NCI-H2227 (cell line): ENCODE measurements around the gene ZFAND2A.
"Not testable (repeated sequence)": the region's sequence is repeated elsewhere in the genome, so short reads cannot be mapped to it uniquely, and the experiment has no call there.

ENCODE experiments used
- DNase-seq: peaks from one replicate; lab custom pipeline; 2025; ENCODE audit not compliant: unreplicated experiment; lab: John Stamatoyannopoulos, UW

The ZFAND2A gene

GRCh38 chr7:1127001-1127400 lies 33.0 kb downstream of the ZFAND2A start:
- no peak for DNase-seq

- DNase-seq = no peak
Observed at GRCh38 chr7:1125603-1125969, 34.4 kb downstream of the ZFAND2A start.

- no peak for DNase-seq
Observed at GRCh38 chr7:1124816-1125602, 35.0 kb downstream of the ZFAND2A start.

- no peak for DNase-seq
Observed at GRCh38 chr7:1124164-1124563, 35.8 kb downstream of the ZFAND2A start.

- peak; percentile 75 for DNase-seq
Observed at GRCh38 chr7:1123715-1124114, 36.3 kb downstream of the ZFAND2A start.

- no peak for DNase-seq
Observed at GRCh38 chr7:1122832-1123501, 37.0 kb downstream of the ZFAND2A start.

- no peak for DNase-seq
Observed at GRCh38 chr7:1121886-1122831, 37.8 kb downstream of the ZFAND2A start.

GRCh38 chr7:1121476-1121875 lies 38.5 kb downstream of the ZFAND2A start:
- no peak for DNase-seq

GRCh38 chr7:1120791-1121190 lies 39.2 kb downstream of the ZFAND2A start:
- DNase-seq = no peak

- no peak for DNase-seq
Observed at GRCh38 chr7:1119201-1119600, 40.8 kb downstream of the ZFAND2A start.

- no peak for DNase-seq
Observed at GRCh38 chr7:1117321-1117928, 42.6 kb downstream of the ZFAND2A start.

GRCh38 chr7:1116383-1117008 lies 43.5 kb downstream of the ZFAND2A start:
- not testable (repeated sequence) for DNase-seq

- DNase-seq = not testable (repeated sequence)
Observed at GRCh38 chr7:1115171-1116045, 44.6 kb downstream of the ZFAND2A start.

- DNase-seq = no peak
Observed at GRCh38 chr7:1114505-1114904, 45.5 kb downstream of the ZFAND2A start.

GRCh38 chr7:1114088-1114487 lies 45.9 kb downstream of the ZFAND2A start:
- DNase-seq = no peak

- DNase-seq = no peak
Observed at GRCh38 chr7:1113548-1113885, 46.5 kb downstream of the ZFAND2A start.

- DNase-seq = no peak
Observed at GRCh38 chr7:1112625-1113547, 47.1 kb downstream of the ZFAND2A start.

GRCh38 chr7:1112109-1112508 lies 47.9 kb downstream of the ZFAND2A start:
- DNase-seq = no peak

GRCh38 chr7:1111156-1111555 lies 48.8 kb downstream of the ZFAND2A start:
- DNase-seq = no peak
